HG02759 (cell line): ENCODE measurements around the gene CCDC195.

Source experiments
- ATAC-seq: cut with Tn5 transposase; IDR thresholded peaks from one replicate; pipeline ENCODE4 v1.9.1; 2021; ENCODE audit warnings: mild to moderate bottlenecking, moderate library complexity; ENCODE audit not compliant: unreplicated experiment

Gene CCDC195, protein sequence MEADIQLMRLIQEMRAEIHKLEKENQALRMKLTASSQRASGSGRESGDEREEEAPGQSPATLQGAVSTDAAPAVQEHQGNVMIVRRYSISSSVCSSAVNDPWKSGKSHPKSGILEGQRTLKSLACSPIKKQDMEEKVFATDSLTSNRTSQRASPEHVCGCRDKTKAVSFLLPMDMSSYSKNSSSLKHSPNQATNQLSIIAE

DNA sequence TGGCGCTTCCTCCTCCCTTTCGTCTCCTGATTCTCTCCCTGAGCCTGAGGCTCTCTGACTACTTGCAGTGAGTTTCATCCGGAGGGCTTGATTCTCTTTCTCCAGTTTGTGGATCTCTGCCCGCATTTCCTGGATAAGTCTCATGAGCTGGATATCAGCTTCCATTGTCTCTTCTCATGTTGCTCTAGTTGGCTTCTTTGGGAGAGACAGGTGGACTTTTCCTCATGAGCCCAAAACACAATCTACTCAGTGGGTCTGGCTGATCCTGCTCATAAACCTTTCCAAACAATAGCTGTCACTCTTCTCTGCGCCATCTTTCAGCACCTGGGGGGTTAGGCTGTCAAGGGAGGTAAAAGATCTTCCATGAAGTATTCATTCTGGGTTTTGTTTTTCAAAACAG lies at the start of gene CCDC195:
TSS of gene CCDC195 (minus strand) at position 165 of the 400 bp plus-strand sequence. CDS start at position 165, 0 bp downstream.
- ATAC-seq, result no peak

DNA sequence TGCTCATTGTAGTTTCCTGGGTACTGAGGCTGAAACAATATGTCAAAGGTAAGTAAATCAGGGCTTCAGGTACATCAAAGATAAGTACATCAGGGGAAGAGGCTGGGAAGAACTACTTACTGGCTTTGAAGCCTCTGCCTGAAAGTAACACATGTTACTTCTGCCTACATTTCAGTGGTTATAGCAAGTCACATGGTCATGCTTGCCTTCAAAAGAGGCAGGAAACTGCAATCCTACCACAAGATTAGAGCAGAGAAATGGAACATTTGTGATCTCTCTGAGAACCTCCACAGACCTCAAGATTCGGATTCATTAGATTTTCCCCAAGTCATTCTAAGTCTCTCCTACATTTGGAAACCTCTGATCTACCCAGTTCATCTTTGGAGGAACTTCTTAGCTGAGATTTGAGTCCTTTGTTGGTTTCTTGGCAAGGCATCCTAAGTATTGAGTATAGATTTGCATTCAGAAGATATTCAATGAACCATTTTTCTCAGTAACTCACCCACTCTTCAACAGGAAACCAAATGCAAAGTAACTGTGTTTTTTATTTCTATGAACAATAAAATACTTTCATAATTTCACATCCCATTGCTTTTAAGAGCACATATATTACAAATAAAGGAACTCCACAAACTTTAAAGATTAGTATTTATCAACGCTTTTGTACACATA lies 48.5 kb upstream of the CCDC195 start:
- ATAC-seq, result peak; percentile 75

- ATAC-seq, result no peak
Observed at GRCh38 chr2:224757934-224758548, 41.9 kb upstream of the CCDC195 start.

DNA sequence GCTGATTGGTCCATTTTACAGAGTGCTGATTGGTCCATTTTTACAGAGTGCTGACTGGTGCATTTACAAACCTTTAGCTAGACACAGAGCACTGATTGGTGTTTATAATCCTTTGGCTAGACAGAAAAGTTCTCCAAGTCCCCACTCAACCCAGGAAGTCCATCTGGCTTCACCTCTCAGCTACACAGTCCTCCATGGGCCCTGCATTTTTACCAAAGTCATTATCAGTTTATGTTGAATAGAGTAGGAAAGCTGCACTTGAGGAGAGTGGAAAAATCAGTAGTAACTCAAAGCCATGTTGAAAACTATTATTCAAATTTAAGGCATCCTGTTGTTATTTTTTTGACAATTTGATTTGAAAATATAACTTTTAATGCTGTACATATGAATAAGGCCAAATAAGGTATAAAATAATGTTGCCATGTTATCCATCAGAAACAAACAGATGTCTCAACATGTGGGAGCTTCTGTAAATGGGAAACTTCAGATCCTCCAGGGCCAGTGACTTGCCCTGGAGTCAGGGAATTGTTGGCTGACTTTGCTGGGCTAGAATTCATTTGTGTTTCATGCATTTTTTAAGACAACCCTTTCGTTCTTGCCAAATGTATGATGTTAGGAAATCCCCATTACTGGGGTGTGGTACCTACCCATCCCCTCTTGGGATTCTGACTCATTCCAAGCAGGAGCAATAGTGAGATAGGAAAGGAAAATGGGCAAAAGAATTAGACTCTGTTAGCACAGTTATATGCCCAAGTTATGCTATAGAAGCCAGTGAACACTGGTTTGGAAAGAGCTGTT lies 37.8 kb upstream of the CCDC195 start:
- ATAC-seq, result no peak

GRCh38 chr2:224751996-224752698 lies 36.0 kb upstream of the CCDC195 start:
- peak; percentile 62 for ATAC-seq

GRCh38 chr2:224749136-224749535 lies 33.0 kb upstream of the CCDC195 start:
- no peak for ATAC-seq

DNA sequence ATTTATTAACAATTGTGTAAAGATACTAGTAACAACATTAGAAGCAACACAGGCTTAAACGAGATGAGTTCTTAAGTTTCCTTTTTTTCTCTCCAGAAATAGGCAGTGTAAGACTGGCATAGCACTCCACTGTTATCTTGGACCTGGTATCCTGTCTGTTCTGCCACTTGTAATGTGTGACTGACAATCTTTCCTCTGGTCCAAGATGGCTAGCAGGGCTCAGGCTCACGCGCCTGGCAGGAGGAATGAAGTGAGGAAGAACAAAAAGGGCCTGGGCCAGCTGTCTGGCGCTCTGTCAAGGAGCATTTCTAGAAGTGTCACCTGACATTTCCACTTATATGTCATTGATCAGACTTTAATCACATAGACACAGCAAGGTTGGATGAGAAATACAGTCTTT lies 31.6 kb upstream of the CCDC195 start:
- ATAC-seq, result no peak

DNA sequence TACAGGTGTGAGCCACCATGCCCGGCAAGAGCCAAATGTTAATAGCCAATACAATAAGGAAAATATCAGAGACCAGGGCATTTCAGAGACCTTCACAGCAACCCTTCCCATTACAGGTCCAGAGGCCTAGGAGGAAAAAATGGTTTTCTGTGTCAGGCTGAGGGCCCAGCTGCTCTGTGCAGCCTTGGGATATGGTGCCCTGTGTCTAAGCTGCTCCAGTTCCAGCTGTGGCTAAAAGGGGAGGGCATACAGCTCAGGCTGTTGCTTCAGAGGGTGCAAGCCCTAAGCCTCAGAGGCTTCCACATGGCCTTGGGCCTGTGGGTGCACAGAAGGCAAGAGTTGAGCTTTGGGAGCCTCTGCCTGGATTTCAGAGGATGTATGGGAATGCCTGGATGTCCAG lies 20.1 kb upstream of the CCDC195 start:
- ATAC-seq, result no peak

- ATAC-seq, result no peak
Observed at GRCh38 chr2:224734949-224735348, 18.8 kb upstream of the CCDC195 start.

DNA sequence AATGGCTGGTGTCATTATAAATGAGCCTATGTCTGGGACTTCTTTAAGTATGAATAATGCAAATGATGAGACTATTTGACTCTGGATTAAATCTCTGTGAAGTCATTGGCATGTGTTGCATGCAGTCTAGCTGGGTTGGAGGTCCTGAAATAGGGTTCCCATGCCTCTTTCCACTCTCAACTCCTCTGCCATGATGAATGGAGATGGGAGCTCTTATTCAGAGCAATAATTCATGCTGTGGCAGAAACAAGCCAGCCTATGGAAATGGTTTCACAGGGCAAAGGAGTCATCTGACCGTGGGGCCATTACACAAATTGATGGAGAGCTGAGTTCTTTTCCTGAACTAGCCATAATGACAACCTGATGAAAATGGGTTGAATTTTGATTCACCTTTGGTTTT lies 15.5 kb upstream of the CCDC195 start:
- no peak for ATAC-seq

DNA sequence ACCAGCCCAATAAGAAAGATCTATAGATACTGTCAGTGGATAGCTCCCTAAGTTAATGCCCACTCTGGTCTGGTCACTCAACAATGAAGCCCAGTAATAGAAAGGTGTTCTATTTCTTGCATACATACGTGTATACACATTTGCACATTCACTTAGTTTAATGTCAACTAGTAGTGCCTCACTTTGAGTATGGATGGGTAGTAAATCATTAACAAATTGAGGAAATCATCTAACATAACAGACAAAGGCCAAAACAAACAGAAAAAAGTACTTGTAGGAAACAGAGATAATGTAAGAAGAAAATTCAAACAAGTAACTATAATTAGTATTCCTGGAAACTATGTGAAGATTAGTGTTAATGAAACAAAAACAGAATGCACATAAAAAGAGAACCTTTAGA lies 13.3 kb upstream of the CCDC195 start:
- no peak for ATAC-seq

DNA sequence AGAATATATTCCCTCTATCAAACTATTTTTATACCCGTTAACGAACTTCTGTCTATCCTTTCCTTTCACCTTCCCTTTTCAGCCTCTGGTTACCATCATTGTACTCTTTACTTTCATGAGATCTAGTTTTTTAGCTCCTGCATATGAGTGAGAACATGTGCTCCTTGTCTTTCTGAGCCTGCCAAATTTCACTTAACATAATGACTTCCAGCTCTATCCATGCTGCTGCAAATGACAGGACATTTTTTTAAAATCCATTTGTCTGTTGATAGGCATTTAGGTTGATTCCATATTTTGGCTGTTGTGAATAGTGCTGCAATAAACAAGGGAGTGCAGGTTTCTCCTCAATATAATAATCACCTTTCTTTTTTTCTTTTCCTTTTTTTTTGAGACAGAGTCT lies 8.2 kb upstream of the CCDC195 start:
- ATAC-seq, result no peak

- peak; percentile 69 for ATAC-seq
Observed at GRCh38 chr2:224723586-224724217, 7.5 kb upstream of the CCDC195 start.

DNA sequence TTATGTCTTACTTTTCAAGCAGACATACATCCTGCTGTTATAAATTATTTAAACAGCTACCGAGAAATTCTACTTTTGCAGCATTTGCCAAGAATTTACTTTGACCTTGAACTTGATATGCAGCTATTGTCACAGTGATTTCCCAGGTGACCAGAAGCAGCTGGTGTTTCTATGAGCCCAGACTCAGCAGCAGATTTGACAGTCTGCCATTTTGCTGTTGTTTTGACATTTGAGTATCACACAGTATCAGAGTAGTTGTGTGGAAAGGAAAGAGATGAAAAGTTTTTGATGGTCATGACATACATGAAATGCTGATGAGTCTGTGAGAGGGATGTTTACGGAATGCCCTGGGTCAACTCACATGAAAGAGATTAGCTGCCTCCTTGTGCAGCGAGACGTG lies 6.6 kb upstream of the CCDC195 start:
- ATAC-seq, result no peak

GRCh38 chr2:224722250-224722649 lies 6.1 kb upstream of the CCDC195 start:
- ATAC-seq, result no peak

- no peak for ATAC-seq
Observed at GRCh38 chr2:224716921-224717320, 756 bp upstream of the CCDC195 start.

GRCh38 chr2:224711859-224712665 lies 4.1 kb downstream of the CCDC195 start:
- ATAC-seq, result no peak

GRCh38 chr2:224711381-224711780 lies 4.8 kb downstream of the CCDC195 start:
- no peak for ATAC-seq

GRCh38 chr2:224709301-224709700 lies 6.9 kb downstream of the CCDC195 start:
- ATAC-seq, result no peak

DNA sequence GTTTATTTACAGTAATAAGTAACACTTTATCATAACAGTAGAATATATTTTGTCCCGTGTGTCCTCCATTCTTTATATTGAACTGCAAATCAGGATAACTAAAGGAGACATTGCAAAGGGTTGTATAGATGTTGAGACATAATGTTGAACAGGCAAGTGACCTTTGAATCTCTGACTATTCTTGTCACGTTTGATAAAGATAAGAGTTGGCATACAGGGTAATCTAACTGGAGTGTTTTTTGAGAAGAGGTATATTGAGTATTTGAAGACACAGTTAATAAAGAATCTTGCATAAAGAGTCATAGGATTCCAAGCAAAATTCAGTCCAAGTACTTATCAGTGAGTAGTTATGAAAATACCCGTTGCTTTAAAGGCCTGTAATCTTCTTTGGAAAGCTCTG lies 21.7 kb downstream of the CCDC195 start:
- ATAC-seq, result no peak
